Activated CD4-positive, alpha-beta T cell treated with anti-CD3 and anti-CD28 coated beads for 48 hours (primary cell): Measurements from ENCODE around the gene STEEP1.

ENCODE experiments used
- DNase-seq: peaks from one replicate; pipeline ENCODE4 v3.0.0-alpha.2; 2020

STEEP1 gene

DNA sequence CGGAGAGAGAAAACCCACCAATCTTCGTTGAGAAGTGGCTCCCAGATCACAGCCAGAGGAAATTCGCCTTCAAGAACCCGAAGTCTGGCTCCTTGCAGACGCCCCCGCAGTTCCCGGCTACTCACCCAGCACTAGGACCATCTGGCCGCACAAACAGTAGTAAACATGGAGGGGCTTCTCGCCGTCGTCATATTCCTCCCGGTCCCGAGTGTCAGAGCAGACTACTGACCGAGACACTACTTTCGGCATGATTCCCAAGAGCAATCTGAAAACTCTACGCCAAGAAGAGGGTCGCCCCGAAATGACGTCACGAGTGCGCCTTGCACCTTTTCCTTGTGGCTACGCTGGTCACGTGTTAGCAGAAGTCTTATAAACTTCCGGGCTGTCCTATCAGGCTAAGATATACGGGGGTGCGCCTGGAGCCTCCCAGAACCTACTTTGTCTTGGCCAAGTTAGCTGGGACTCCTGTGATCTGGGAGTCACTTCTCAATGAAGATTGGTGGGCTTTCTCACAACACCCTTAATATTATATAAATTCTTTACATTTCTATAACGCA, at the start of gene STEEP1:
TSS of gene STEEP1 (minus strand) at position 303 of the 557 bp plus-strand sequence. CDS start at position 249, 54 bp downstream.
- peak; percentile 91 for DNase-seq

DNA sequence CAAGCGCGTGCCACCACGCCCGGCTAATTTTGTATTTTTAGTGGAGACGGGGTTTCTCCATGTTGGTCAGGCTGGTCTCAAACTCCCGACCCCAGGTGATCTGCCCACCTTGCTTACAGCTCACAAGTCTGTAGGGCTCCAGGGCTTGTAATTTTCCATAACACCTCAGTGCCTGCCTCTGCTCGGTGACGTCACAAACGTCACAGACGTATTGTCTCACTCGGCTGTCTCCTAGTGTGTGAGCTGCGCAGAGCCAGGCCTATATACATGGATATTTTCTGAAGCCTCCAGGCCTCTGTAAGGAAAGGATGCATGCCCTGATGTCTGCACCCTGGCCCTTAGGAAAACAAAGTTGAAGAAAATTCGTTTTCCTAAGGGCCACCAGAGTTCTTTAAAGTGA, 49.6 kb upstream of the STEEP1 start:
- no peak for DNase-seq

DNA sequence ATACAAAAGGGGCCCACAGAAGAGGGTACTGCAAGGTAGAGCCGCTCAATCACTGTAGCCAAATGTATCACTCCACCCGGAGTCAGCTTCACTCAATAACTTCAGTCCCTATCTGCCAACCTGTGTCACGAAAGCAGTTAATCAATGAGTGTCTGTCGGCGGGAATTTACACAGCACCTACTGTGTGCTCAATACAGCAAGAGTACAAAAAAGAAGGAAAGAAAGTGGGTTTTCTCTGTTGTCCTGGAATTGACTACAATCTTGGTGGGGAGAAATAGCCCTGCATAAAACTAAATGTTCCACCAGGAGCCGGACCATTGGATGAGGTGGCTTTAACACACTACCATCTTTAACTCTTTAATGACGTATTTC, 41.8 kb upstream of the STEEP1 start:
- no peak for DNase-seq

- DNase-seq, result peak; percentile 92
Measured at GRCh38 chrX:119606280-119607017, 41.2 kb upstream of the STEEP1 start, which contains the start of gene NKRF. TSS of gene NKRF (minus strand) at chrX:119606424.

DNA sequence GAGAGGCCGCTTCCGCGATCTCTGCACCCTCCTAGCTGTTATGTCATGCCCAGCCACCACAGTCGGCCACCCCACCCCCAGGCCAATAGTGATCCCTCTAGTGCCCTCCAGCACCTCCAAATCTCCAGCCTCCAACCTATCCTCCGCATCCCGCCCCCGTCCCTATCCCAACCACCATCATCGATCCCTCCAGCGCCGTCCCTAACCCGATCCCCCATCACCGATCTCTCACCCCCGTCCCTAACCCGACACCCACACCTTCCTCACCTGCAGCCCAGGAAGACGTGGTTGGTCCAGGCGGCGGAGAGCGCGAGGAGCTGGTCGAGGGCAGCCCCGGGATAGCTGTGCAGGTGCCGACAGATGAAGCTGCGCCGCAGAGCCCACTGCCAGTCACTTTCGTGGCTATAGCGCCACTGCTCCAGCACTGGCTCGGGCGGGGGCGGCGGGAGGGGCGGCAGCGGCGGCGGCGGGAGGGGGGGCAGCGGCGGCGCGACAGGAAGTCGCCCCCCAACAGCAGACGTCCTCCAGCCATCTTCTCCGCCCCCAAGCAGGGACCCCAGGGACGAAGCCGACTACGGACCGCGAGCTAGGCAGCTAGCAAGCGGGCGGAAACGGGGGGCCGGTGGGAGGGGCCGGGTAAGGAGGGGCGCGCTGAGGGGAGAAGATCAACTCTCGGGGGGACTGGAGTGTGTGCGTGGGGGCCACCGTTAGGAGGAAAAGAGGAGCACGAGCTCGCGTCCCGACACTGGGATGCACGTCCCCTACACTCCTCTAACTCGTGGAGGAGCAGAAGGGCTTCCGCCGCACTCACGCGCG, 40.5 kb upstream of the STEEP1 start:
- DNase-seq, result peak; percentile 47

GRCh38 chrX:119604766-119605463, 39.7 kb upstream of the STEEP1 start:
- DNase-seq, result no peak

DNA sequence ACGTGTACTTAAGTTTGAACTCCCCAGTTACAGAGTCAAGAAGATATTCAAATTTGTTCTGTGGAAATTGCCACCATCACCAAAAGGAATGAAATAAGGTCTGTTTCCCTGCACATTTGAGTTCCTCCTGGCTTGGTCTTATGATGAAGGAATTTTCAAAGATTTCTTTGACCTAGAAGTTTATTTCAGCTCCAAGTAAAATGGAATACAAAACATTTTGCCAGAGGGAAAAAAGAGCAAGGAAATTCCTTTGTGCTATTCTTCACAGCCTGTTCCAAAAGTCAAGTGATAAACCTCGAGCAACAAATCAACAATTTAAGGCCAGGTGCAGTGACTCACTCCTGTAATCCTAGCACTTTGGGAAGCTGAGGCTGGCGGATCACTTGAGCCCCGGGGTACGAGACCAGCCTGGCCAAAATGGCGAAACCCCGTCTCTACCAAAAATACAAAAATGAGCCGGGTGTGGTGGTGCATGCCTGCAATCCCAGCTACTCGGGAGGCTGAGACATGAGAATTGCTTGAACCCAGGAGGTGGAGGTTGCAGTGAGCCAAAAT, 37.6 kb upstream of the STEEP1 start:
- no peak for DNase-seq

DNA sequence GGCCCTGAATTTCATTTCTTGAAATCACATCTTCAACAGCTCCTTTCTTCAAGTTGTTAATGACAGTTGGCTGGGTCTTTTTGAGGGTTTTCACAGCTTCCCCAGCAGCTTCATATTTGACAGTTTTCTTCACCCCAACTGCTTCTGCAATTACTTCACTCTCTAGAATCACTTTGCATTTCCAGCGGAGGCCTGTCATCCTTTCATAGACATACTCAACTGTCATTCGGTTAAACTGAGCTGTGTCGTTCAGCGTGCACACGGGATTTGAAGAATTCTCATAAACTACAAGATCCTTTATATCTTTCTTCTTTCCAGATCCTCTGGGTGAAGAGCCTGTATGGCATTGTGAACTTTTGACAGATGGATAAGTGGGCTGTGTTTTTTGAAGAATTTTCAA, 24.6 kb upstream of the STEEP1 start:
- no peak for DNase-seq

GRCh38 chrX:119583431-119584059, 18.3 kb upstream of the STEEP1 start:
- no peak for DNase-seq

DNA sequence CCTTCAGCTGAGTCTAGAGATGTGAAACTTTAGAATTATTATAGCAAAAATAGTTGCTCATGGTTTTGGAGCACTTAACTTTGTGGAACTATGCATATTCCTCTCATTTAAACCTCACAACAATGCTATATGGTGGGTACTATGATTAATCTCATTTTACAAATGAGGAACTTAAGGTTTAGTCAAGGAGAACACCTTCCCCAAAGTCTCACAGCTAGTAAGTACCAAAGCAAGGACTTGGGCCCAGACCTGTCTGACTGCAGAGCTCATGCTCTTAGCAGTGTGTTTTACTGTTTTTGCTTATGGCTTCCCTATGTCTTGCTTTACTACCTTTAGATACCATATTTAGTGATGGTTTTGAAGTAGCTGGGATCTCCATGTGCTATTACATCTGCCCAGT, 14.2 kb upstream of the STEEP1 start:
- DNase-seq, result no peak

DNA sequence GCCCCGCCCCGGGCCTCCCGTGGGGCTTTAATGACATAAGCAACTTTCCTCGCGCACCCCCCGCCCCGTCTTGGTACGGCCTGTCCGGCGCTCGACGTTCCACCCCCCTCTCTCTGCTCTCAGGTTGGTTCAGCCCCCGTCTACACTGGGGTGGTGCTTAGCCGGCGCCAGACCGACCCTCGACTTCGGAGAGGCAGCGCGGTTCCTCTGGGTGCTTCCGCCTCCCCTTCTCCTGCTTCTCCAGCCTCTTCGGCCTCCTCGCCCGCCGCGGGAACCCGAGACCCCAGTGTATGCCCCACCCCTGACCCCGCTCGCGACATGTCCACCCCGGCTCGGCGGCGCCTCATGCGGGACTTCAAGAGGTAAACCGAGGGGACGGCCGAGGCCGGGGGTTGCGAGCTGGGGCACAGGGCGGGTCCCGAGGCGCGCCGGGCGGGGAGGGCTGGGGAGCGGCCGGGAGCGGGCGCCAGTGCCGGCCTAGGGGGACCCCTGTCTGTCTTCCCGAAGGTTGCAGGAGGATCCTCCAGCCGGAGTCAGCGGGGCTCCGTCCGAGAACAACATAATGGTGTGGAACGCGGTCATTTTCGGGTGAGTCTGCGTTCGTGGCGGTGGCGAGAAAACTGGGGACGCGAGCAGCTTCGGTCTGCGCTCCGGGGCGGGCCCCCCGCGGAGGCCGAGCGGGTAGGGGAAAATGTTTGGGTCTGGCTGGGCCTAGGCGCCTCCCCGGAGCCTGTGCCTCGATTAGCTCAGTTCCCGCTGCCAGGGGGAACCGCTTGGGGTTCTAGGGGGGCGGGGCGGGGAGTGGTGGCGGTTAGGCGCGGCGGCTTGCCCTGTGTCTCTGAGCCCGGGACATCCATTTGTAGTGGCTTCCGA, 9.4 kb upstream of the STEEP1 start, which contains the start of gene UBE2A:
TSS of gene UBE2A (plus strand) at position 170 of the 873 bp plus-strand sequence. CDS start at position 319, 149 bp downstream.
- DNase-seq, result peak; percentile 91

DNA sequence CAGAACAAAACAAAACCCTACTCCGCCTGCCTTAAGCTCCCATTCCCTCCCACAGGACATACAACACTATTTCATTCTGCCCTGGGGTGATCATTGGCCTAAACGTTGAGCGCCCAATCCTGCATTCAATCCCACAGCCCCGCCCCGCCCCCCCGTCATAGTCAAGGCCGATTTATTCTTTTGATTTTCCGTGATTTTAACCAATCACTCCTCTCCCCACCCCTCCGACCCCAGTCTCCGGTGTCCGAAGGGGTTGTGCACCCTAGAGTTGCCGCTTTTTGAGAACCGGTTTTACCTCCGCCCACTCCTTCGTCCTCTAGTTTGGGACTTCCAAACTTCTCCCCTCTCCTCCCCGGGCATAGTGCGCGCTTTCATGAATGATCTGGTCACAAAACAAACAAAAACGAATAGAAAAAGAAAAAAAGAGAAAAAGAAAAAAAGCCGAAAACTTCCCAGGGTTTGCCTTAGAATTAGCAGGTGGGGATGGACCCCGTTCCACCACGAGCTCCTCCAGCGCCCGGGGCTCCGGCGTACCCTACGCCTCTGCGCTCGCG, 8.7 kb upstream of the STEEP1 start:
- DNase-seq, result peak; percentile 1

GRCh38 chrX:119573222-119573621, 8.0 kb upstream of the STEEP1 start:
- DNase-seq, result no peak

DNA sequence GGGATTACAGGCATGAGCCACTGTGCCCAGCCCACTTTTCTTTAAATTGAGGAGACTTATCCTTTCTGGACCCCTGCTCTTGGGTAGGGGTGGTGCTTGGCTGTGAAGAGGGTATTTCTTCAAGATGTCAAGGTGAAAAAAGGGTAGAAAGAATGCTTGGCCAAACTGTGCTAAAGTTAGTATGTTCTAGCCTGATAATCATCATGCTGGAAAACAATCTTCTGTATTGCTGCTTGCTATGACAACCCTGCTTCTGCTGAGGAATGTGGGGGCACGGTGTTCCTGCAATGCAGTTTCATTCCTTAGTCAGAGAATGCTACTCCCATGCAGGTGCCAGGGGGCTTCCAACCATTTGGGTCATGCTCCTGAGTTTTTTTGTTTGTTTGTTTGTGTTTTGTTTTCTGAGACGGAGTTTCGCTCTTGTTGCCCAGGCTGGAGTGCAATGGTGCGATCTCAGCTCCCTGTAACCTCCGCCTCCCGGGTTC, 5.2 kb upstream of the STEEP1 start:
- no peak for DNase-seq

- DNase-seq, result no peak
Measured at GRCh38 chrX:119552508-119552907, 12.7 kb downstream of the STEEP1 start.

GRCh38 chrX:119549327-119550016, 15.7 kb downstream of the STEEP1 start:
- DNase-seq, result no peak

DNA sequence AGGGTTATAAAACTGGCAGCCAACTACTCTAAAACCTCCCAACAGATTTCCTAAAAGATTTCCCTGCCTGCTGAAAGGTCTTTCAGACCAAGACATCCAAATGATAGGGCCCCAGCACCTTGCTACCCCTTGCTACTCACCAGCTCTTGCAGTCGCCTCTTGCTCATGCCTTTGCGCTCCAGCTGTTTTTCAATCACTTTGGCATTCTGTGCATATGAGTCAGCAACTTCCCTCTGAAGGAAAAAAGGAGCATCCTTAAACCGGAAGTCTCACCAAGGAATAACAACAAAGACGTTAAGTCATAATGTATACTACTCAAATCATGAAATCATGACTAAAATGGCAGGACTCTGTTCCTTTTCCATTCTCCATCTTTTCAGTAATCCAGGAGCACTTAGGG, 24.0 kb downstream of the STEEP1 start:
- no peak for DNase-seq

DNA sequence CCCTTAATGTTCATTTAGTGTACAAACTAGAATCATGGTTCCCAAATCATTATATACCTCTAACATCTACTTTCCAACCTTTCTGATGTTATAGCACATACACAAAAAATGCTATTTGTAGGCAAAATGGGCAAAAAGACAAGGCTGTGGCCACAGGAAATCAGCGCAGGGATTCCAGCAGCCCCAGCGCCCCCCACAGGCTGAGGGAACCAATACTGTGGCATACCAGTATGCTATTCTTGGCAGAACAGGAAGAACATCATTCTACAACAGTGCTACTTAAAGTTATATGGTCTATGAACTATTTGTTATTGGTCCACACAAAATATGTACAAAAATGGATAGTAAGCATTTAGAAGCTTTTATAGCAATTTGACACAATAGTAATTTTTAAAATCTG, 25.3 kb downstream of the STEEP1 start:
- DNase-seq, result peak; percentile 14

- DNase-seq, result no peak
Measured at GRCh38 chrX:119537487-119537886, 27.7 kb downstream of the STEEP1 start.
